AG04450 (cell line): ENCODE results near the gene SPA17. TPM values are rescaled to one million over a fixed set of nuclear protein-coding genes. Genes with fewer than 3 reads are reported as not detected.

Source experiments
- CTCF ChIA-PET: fragments of 300-600, 350-600 bp; formaldehyde crosslinking; extraction: SDS; loops from one replicate; lab custom pipeline; 2022; ENCODE audit warnings: antibody characterized with exemption, inconsistent platforms; lab: Charles Lee
- POLR2A ChIA-PET: fragments of 350-600 bp; formaldehyde crosslinking; extraction: SDS; loops from one replicate; lab custom pipeline; 2021; ENCODE audit warnings: antibody characterized with exemption, inconsistent platforms; lab: Yijun Ruan, JAX
- DNase-seq: peaks from one replicate; pipeline ENCODE4 v3.0.0-alpha.2; 2011; ENCODE audit warnings: low read depth, low spot score
- H3K27ac ChIP-seq: one replicate; pipeline ENCODE4 v1.5.1; 2012; ENCODE audit warnings: low read depth, low read length, control low read depth
- H3K27me3 ChIP-seq: one replicate; pipeline ENCODE4 v1.6.0; 2012; ENCODE audit warnings: low read length; ENCODE audit not compliant: control insufficient read depth, insufficient read depth
- H3K4me3 ChIP-seq: 2 replicates; pipeline ENCODE4 v1.5.1; 2011; ENCODE audit warnings: mild to moderate bottlenecking, low read depth, low read length, control low read depth
- H3K9me3 ChIP-seq: 2 replicates; pipeline ENCODE4 v1.5.1; 2012; ENCODE audit warnings: low read length; ENCODE audit not compliant: control insufficient read depth, insufficient read depth
- polyA plus RNA-seq: library from polyadenylated mRNA; depleted of rRNA; stranded (reverse); fragments of >200 nt; gene quantifications from 2 replicates; pipeline ENCODE4 v1.2.3, GENCODE V29; 2011
- TF ChIP-seq, protein P1 (sequence below): IDR thresholded peaks from 2 replicates; pipeline ENCODE4 v1.5.1; 2011; ENCODE audit warnings: low read depth, low read length, control low read depth, inconsistent platforms

Gene SPA17
- polyA plus RNA-seq, 1 experiment: 8.4 TPM

DNA sequence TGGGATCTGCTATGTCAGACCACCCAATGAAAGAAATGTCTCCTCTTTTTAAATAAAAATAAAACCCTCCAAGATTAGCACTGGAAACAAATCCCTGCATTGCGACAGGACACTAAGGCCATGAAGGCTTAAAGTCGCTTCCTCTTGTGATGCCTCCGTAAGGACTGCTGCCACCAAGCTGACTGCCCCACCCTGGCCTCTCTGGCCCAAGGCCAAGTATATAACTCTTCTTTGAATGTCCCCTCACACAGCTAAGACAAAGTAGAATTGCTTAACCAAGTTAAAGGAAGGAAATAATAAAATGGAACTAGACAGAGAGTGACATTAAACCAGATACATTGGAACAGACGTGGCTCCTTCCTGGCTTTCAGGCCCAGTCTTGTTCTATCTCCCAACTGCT, 58.5 kb downstream of the SPA17 start:
- H3K27ac ChIP-seq: no peak overlapping the region
- H3K4me3 ChIP-seq: no peak overlapping the region
- H3K27me3 ChIP-seq: peaks cover 7% of the 10 kb centered on the region
- POLR2A ChIA-PET: no interaction called here
- TF ChIP-seq, protein P1, sequence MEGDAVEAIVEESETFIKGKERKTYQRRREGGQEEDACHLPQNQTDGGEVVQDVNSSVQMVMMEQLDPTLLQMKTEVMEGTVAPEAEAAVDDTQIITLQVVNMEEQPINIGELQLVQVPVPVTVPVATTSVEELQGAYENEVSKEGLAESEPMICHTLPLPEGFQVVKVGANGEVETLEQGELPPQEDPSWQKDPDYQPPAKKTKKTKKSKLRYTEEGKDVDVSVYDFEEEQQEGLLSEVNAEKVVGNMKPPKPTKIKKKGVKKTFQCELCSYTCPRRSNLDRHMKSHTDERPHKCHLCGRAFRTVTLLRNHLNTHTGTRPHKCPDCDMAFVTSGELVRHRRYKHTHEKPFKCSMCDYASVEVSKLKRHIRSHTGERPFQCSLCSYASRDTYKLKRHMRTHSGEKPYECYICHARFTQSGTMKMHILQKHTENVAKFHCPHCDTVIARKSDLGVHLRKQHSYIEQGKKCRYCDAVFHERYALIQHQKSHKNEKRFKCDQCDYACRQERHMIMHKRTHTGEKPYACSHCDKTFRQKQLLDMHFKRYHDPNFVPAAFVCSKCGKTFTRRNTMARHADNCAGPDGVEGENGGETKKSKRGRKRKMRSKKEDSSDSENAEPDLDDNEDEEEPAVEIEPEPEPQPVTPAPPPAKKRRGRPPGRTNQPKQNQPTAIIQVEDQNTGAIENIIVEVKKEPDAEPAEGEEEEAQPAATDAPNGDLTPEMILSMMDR: no peak
- DNase-seq: no peak
- no peaks in the 10 kb centered on the region for H3K9me3 ChIP-seq
- CTCF ChIA-PET: no interaction called here

DNA sequence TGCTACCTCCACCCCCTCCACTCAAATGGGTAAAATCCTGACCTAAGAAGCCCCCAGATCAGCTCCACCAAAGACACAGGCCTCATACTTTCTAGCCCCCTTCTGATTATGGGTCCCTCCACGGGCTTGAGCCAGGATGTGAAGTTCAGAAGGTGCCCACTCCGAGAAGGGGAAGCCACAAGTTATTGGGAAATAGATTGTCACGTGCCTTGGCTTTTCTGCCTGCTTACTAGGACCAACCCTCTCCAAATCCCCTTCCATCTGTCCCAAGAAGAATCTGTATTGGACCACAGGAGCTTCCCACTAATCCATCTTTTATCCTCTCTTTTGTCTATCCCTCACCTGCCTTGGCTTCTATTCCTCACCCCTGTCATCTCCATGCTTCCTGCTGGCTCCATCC, 63.0 kb downstream of the SPA17 start:
- no peak for DNase-seq
- POLR2A ChIA-PET: no interaction called here
- Histone ChIP-seq H3K9me3 (no peaks in the 10 kb centered on the region; the same call in 1 of the 2 replicates), H3K4me3 (no peak overlapping the region), H3K27ac (no peak overlapping the region), H3K27me3 (peaks cover 15% of the 10 kb centered on the region)
- CTCF ChIA-PET: interaction anchor here (1.1 kb wide), 1 partner anchor 26 kb away, joined by 3 read pairs; no protein-coding TSS in a partner anchor
- TF ChIP-seq, protein P1: no peak

GRCh38 chr11:124737638-124738305, 64.1 kb downstream of the SPA17 start:
- ChIA-PET CTCF (interaction anchor here (0.9 to 3.1 kb wide), 2 partner anchors 26 to 94 kb away, joined by 16 to 19 read pairs; no protein-coding TSS in a partner anchor), POLR2A (no interaction called here)
- H3K27ac ChIP-seq: no peak overlapping the region
- no peak for DNase-seq
- no peaks in the 10 kb centered on the region; the same call in 1 of the 2 replicates for H3K9me3 ChIP-seq
- peaks cover 15% of the 10 kb centered on the region for H3K27me3 ChIP-seq
- H3K4me3 ChIP-seq: no peak overlapping the region
- TF ChIP-seq, protein P1: no peak

DNA sequence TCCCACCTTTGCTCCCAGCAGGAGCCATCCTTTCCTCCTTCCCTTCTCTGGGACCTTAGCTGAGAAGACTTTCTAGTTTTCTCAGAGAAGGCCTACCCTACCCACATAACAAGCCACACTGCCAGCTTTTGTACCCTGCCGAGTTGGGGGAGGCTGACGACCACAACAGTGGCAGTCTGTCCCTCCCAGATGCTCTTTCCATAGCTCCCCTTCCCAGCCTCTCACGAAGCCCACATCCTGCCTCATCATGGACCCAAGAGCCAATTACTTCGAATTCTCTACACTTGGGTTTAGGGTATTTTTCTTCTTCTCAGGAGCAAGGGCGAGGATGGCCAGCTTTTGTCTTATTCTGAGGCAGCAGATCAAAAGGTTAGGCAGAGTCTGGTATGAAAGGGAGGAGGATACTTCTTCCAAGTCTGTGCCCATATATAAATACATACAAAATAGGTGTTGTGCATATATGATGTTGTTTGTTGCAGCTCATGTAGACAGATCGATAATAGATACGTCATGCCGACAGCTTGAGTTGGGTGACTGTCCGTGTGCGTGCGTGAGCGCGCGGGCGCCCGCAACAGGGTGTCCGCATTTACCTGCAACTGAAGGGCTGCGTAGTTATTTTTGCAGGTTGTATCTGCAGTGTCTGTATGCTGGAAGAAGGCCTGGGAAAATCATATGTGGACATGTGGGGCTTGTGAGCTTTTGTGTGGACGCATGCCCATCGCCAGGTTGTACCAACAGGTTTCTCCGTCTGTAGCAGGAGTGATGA, 65.2 kb downstream of the SPA17 start:
- no peak for DNase-seq
- Histone ChIP-seq H3K9me3 (no peaks in the 10 kb centered on the region; the same call in 1 of the 2 replicates), H3K27ac (no peak overlapping the region), H3K4me3 (peak overlapping the region; percentile 65), H3K27me3 (peaks cover 15% of the 10 kb centered on the region)
- ChIA-PET CTCF (interaction anchor here (0.9 to 3.1 kb wide), 9 partner anchors 10 to 95 kb away, joined by 4 to 19 read pairs (median 6); partner anchors contain the start of gene ESAM), POLR2A (interaction anchor here (0.6 kb wide), 1 partner anchor 65 kb away, joined by 3 read pairs; the partner anchor contains the start of gene SPA17)
- TF ChIP-seq, protein P1: no peak
